Peyer's patch (tissue), 4 donors: Measurements from ENCODE around the gene ZNF70.

Experiments
- CTCF ChIP-seq, 6 experiments: fragments of 450-650 bp in 4 of 6; fragments of 200-600 bp in 2 of 6; sonication (generic) in 1 of 6; IDR thresholded peaks; one replicate each; pipeline ENCODE4 v1.5.1; 2017 to 2019; ENCODE audit warnings: antibody characterized with exemption in 6 of 6, mild to moderate bottlenecking in 3 of 6, moderate library complexity in 1 of 6
- POLR2A ChIP-seq, 2 donors: fragments of 450-650 bp; IDR thresholded peaks; one replicate each; pipeline ENCODE4 v1.5.1; 2017; ENCODE audit warnings: antibody characterized with exemption in 2 of 2, mild to moderate bottlenecking in 2 of 2, moderate library complexity in 2 of 2

GRCh38 chr22:23718371-23719165 lies 32.3 kb downstream of the ZNF70 start:
- TF ChIP-seq CTCF (IDR thresholded peaks at IDR 0.05) (no peak), POLR2A (IDR thresholded peaks at IDR 0.05) (no peak)
